ENCODE data around the gene CNTNAP1.

DNA sequence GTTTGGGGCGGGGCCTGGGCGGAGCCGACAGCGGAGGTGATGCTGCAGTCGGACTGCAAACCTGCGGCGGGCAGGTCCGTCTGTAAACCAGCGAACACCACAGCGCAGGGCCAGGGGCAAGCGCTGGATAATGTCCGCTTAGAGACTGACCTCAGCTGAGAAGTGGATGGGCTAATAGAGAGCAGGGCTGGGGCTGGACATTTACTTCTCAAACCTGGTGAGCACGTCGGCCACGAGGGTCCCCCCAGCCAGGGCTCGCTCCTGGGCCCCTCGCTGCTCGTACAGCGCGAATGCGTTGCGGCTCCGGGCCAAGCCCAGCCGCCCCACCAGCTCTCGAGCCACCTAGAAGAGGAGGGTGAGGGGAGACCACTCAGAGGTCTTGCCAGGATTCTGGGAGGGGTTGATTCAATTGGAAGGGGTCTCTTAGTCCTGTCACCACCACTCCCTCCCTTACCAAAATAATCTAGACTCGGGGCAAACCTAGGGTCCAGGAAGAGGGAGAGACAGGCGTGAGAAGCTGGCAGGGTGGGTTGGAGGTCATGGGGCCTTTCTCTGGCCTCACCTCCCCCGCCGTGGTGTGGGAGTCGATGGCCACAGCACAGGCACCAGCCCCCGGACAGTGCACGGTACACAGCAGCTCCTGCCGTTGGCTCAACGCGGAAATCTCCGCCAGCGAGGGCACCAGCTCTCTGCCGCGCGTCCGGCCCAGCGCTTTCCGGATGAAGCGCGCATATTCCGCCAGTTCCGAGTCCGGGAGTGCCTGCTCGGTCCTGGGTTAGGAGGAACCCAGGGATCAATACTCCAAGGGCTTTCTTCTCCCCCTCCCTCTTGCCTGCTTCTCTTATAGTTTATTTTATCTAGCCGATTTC, 11.3 kb upstream of the CNTNAP1 start:
- TF ChIP-seq, protein P1, sequence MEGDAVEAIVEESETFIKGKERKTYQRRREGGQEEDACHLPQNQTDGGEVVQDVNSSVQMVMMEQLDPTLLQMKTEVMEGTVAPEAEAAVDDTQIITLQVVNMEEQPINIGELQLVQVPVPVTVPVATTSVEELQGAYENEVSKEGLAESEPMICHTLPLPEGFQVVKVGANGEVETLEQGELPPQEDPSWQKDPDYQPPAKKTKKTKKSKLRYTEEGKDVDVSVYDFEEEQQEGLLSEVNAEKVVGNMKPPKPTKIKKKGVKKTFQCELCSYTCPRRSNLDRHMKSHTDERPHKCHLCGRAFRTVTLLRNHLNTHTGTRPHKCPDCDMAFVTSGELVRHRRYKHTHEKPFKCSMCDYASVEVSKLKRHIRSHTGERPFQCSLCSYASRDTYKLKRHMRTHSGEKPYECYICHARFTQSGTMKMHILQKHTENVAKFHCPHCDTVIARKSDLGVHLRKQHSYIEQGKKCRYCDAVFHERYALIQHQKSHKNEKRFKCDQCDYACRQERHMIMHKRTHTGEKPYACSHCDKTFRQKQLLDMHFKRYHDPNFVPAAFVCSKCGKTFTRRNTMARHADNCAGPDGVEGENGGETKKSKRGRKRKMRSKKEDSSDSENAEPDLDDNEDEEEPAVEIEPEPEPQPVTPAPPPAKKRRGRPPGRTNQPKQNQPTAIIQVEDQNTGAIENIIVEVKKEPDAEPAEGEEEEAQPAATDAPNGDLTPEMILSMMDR (conservative IDR thresholded peaks at IDR 0.05; ENCODE audit: low read depth, low read length) = no peak
- no peak for TF ChIP-seq EZH2 (IDR thresholded peaks at IDR 0.05; ENCODE audit: borderline replicate concordance, low read depth, low read length, poor library complexity, severe bottlenecking)

Data from A673 (cell line).